ENCODE measurements around the gene CDC16.
A peak's percentile ranks its signal among the peaks of the same experiment; 100 is the strongest.
"Not testable (repeated sequence)": the region's sequence is repeated elsewhere in the genome, so short reads cannot be mapped to it uniquely, and the experiment has no call there.

The CDC16 gene

GRCh38 chr13:114226088-114226487 lies 8.6 kb upstream of the CDC16 start:
- Histone ChIP-seq H3K4me3 (no peak overlapping the region), H3K27ac (peak overlapping the region in 1 of 21 experiments; percentile 4)

- no peak overlapping the region for H3K4me3 ChIP-seq
- no peak overlapping the region for H3K27ac ChIP-seq
Measured at GRCh38 chr13:114226699-114227323, 7.9 kb upstream of the CDC16 start.

GRCh38 chr13:114227528-114227927 lies 7.2 kb upstream of the CDC16 start:
- Histone ChIP-seq H3K27ac (no peak overlapping the region), H3K4me3 (no peak overlapping the region)

GRCh38 chr13:114228176-114228575 lies 6.5 kb upstream of the CDC16 start:
- Histone ChIP-seq H3K4me3 (no peak overlapping the region), H3K27ac (no peak overlapping the region)

GRCh38 chr13:114229506-114229905 lies 5.2 kb upstream of the CDC16 start:
- no peak overlapping the region for H3K27ac ChIP-seq
- H3K4me3 ChIP-seq: no peak overlapping the region

DNA sequence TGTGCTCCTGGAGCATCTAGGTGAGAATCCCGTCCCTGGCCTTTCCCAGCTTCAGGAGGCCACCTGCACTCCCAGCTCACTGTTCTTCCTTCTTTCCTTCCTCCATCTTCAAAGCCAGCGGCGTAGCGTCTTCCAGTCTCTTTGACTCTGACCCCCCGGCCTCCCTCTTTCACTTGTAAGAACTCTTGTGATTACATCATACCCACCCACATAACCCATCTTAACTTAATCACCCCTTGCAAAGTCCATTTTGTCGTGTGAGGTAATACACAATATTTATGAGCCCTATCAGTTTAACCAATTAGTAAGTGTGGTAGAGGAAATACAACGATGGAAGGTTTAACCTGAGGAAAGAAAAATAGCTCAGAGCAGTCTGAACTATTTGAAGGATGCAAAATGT lies 4.6 kb upstream of the CDC16 start:
- Histone ChIP-seq H3K4me3 (no peak overlapping the region), H3K27ac (no peak overlapping the region)

DNA sequence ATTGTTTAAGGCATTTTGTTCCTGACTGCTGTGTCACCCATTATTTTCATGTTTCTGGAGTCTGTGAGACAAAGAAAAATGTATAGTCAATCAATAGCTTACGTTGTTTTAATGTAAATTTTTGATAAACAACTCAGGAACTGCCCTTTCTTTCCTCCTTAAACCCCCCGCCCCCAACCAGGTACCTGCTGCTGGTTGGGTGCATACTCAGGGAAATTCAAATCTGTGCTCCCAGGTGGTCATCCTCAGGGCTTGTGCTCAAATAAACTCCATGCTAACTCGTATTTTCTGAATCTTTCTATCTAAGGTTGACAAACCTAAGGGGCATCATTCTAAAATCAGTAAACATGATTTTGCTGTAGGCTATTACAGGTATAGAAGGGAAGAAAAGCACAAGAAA lies 4.1 kb upstream of the CDC16 start:
- H3K4me3 ChIP-seq: no peak overlapping the region

GRCh38 chr13:114231886-114232285 lies 2.8 kb upstream of the CDC16 start:
- Histone ChIP-seq H3K27ac (no peak overlapping the region), H3K4me3 (no peak overlapping the region)

More for the DNA sequence above, 4.1 kb upstream of the CDC16 start:
- H3K27ac ChIP-seq: no peak overlapping the region

DNA sequence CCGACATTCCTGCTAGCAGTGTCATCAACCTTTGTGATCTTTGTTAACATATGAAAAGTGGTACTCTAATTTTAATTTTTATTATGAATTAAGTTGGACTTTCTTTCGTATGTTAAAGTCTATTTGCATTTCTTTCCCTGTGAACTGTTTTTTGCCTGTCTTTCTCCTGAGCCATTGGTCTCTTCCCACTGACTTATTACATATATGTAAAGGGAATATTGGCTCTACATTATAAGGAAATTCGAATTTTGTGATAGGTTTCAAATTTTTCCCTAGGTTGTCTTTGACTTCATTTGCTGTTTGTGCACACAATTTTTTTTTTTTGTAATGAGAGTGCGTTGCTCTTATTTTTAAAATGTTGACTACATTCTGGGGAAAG lies 442 bp upstream of the CDC16 start:
- Histone ChIP-seq H3K4me3 (peak overlapping the region; percentile 70 to 85 (median 72)), H3K27ac (peak overlapping the region in 19 of 21 experiments; percentile 85 to 97 (median 90))

GRCh38 chr13:114235697-114236096 lies 1.0 kb downstream of the CDC16 start:
- H3K27ac ChIP-seq: peak overlapping the region in 14 of 21 experiments; percentile 60 to 97 (median 89)
- peak overlapping the region; percentile 70 to 85 (median 72) for H3K4me3 ChIP-seq

GRCh38 chr13:114236227-114236626 lies 1.5 kb downstream of the CDC16 start:
- H3K27ac ChIP-seq: peak overlapping the region in 4 of 21 experiments; percentile 60 to 97 (median 92)

DNA sequence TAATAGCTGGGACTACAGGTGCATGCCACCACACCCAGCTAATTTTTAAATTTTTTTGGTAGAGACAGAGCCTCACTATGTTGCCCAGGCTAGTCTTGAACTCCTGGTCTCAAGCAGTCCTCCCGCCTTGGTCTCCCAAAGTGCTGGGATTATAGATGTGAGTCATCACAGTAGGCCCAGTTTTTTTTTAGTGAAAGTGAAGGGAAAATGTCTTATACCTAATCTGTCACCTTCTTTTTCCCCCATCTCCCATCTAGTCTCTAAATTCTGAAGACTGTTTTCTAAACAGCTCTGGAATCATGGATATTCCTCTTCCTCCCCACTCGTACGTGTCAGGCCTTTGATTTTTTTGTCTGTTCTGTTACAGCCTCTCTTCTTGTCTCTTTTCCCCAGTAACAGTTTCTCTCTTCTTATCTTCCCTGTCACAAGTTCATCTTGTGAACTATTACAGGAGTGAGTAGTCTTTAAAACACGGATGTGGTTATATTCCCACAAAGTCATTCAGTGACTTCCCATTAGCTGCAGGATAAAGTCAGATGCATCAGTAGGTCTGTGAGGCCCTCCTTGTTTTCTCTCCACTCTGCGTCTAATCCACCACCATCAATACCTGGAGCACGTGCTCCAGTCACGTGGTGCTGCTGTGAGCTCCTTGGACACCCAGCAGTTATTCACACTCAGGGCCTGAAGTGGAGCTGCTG lies 2.9 kb downstream of the CDC16 start:
- no peak overlapping the region for H3K4me3 ChIP-seq

More at GRCh38 chr13:114236227-114236626, 1.5 kb downstream of the CDC16 start:
- H3K4me3 ChIP-seq: peak overlapping the region in 3 of 7 experiments; percentile 71 to 85 (median 72)

GRCh38 chr13:114241918-114242317 lies 7.2 kb downstream of the CDC16 start:
- Histone ChIP-seq H3K4me3 (no peak overlapping the region), H3K27ac (no peak overlapping the region)

More for the DNA sequence above, 2.9 kb downstream of the CDC16 start:
- H3K27ac ChIP-seq: no peak overlapping the region

DNA sequence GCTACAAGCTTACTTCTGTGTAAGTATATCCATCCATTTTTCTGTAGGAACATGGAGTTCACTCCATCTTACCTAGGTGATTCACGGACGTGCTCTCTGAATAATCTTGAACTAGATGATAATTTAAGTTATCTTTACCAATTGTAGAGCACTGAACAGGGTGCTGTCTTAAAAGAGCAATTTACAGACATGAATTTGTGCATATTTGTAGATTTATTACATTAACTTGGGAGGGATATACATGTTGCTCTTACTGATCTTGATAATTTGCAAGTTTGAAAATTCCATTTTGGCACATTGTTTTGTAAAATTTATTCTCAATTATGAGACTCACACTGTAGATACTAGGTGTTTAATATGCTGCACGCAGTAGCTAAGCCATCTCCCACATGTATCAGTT lies 9.3 kb downstream of the CDC16 start:
- H3K4me3 ChIP-seq: no peak overlapping the region
- no peak overlapping the region for H3K27ac ChIP-seq

DNA sequence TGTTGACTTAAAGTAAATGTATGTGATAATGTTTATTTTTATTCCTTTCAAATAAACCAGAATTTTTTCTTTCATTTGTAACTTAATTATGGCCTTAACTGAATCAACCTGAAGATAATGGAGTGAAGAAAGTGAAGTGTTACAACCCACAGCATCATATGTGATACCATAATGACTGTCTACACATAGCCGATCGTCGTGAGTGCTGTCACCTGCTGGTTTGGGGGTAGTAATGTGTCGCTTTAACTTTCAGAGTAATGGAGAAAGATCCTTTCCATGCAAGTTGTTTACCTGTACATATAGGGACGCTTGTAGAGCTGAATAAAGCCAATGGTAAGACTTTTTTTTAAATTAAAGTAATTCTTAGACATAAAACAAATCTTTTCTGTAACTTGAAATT lies 9.9 kb downstream of the CDC16 start:
- no peak overlapping the region for H3K4me3 ChIP-seq
- H3K27ac ChIP-seq: no peak overlapping the region

DNA sequence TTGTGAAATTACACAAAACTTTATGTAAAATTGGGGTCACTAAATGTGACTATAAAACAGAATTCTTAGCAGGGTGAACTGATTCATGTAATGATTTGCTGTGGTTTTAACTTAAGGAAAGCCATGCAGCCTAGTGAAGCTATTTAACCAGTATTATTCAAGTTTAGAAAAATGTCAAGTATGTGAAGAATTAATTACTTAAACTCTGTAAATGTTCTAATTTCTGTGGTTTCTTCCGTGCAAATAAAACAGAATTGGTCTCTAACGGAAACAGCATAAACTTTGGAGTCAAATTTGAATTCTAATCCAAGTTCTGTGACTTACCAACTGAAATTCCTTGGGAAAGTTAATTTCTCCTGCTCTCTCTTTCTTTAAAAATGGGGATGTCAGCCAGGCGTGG lies 13.3 kb downstream of the CDC16 start:
- no peak overlapping the region for H3K27ac ChIP-seq
- H3K4me3 ChIP-seq: no peak overlapping the region

- no peak overlapping the region for H3K4me3 ChIP-seq
- no peak overlapping the region for H3K27ac ChIP-seq
Measured at GRCh38 chr13:114249077-114249476, 14.4 kb downstream of the CDC16 start.

DNA sequence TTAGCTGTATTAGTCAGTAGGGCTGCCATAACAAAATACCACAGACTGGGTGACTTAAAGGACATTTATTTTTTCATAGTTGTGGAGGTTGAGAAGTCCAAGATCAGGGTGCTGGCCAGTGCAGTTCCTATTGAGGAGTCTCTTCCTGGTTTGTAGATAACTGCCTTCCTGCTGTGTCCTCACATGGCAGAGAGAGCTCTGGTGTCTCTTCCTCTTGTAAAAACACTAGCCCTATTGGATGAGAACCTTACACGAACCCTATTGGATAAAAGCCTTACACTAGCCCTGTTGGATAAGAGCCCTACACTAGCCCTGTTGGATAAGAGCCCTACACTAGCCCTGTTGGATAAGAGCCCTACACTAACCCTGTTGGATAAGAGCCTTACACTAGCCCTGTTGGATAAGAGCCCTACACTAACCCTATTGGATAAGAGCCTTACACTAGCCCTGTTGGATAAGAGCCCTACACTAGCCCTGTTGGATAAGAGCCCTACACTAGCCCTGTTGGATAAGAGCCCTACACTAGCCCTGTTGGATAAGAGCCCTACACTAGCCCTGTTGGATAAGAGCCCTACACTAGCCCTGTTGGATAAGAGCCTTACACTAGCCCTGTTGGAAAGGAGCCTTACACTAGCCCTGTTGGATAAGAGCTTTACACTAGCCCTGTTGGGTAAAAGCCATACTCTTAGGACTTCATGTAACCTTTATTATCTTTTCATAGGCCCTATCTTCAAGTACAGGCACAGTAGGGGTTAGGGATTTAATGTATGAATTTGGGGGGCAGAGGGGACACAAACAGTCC lies 17.1 kb downstream of the CDC16 start:
- H3K4me3 ChIP-seq, H3K27ac ChIP-seq: not testable (repeated sequence)

DNA sequence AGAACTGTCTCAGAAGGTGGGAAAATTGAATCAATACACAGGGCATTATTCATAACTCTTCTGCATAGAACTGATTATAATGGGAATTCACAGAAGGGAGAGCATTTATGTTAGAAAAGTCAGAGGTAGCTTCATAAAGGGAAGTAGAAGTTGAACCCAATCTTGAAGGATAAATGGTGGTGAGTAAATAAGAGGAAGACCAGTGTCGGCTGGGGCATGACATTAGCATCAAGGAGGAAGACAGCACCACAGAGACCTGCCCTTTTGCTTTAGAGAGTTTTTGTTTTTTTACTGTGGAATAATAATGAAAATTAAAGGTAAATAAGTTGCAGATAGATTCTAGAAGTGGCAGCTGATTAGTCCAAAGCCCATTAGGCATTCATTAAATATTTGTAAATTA lies 21.9 kb downstream of the CDC16 start:
- Histone ChIP-seq H3K4me3 (no peak overlapping the region), H3K27ac (no peak overlapping the region)

DNA sequence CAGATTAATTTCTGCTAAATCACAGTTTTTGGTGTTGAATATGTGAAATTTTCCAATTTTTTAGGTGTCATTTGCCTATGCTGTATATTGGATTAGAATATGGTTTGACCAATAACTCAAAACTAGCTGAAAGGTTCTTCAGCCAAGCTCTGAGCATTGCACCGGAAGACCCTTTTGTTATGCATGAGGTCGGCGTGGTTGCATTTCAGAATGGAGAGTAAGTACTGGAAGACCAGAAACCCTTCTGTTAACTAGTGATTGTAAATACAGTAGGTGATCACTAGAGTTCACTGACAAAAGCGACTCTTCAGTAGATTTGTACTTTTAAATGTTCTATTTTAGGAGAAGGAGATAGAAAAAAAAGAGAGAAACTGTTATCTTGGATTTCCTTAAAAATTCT lies 22.3 kb downstream of the CDC16 start:
- no peak overlapping the region for H3K4me3 ChIP-seq
- no peak overlapping the region for H3K27ac ChIP-seq

DNA sequence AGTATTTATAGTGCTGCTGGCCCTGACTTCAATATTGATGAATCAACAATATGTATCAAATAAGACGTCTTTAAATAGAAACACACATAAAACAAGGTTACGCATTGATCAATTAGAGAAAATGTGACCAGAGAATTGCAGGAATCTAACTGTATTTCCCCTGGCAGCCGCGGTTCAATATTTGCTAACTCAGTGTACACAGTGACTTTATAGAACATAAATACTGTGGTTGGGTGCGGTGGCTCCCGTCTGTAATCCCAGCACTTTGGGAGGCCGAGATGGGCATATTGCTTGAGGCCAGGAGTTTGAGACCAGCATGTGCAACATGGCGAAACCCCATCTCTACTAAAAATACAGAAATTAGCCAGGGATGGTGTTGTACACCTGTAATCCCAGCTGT lies 23.9 kb downstream of the CDC16 start:
- H3K27ac ChIP-seq: no peak overlapping the region

More for the DNA sequence above, 23.9 kb downstream of the CDC16 start:
- no peak overlapping the region for H3K4me3 ChIP-seq

Data from skin epidermis (tissue), 12 donors.